Keratinocyte (primary cell): ENCODE data around the gene DUSP22. TPM values are rescaled to one million over a fixed set of nuclear protein-coding genes. Genes with fewer than 3 reads are reported as not detected.
"Not testable (repeated sequence)": the region's sequence is repeated elsewhere in the genome, so short reads cannot be mapped to it uniquely, and the experiment has no call there.

Source experiments
- DNase-seq: peaks from one replicate; pipeline ENCODE4 v3.0.0-alpha.2; 2011; ENCODE audit warnings: low read depth, missing footprints, low spot score
- FAIRE-seq: peaks from 2 replicates; lab custom pipeline; 2011; peaks lifted over from hg19 to GRCh38; lab: Jason Lieb, UNC
- H2AFZ ChIP-seq: 2 replicates; pipeline ENCODE4 v1.6.0; 2012; ENCODE audit warnings: low read length, control low read depth, inconsistent platforms; ENCODE audit not compliant: control insufficient read depth
- H3K27ac ChIP-seq: 2 replicates; pipeline ENCODE4 v1.5.1; 2011; ENCODE audit warnings: low read length; ENCODE audit not compliant: control insufficient read depth, insufficient read depth
- H3K27me3 ChIP-seq: 3 replicates; pipeline ENCODE4 v1.6.0; 2011; ENCODE audit warnings: low read length; ENCODE audit not compliant: control insufficient read depth, insufficient read depth; ENCODE audit errors: extremely low read depth
- H3K36me3 ChIP-seq, 2 experiments: 2 replicates in 1 of 2; 3 replicates in 1 of 2; pipeline ENCODE4 v1.5.1; 2011; ENCODE audit warnings: low read length in 2 of 2, mild to moderate bottlenecking in 1 of 2; ENCODE audit not compliant: control insufficient read depth in 2 of 2, insufficient read depth in 2 of 2; ENCODE audit errors: extremely low read depth in 1 of 2
- H3K4me1 ChIP-seq: 3 replicates; pipeline ENCODE4 v1.5.1; 2011; ENCODE audit warnings: low read length; ENCODE audit not compliant: control insufficient read depth, insufficient read depth; ENCODE audit errors: extremely low read depth
- H3K4me2 ChIP-seq: 3 replicates; pipeline ENCODE4 v1.6.0; 2011; ENCODE audit warnings: low read depth, low read length; ENCODE audit not compliant: control insufficient read depth, insufficient read depth; ENCODE audit errors: extremely low read depth
- H3K4me3 ChIP-seq, 3 experiments: fragments of 200-600 bp in 1 of 3; sonication (generic) in 1 of 3; 2 replicates in 2 of 3; 3 replicates in 1 of 3; pipeline ENCODE4 v1.5.1; 2011 to 2016; ENCODE audit warnings: low read length in 3 of 3, mild to moderate bottlenecking in 3 of 3, control low read depth in 2 of 3, inconsistent platforms in 1 of 3, low read depth in 1 of 3, mixed read lengths in 1 of 3, mixed run types in 1 of 3, moderate library complexity in 1 of 3; ENCODE audit not compliant: control insufficient read depth in 2 of 3, insufficient read depth in 2 of 3; ENCODE audit errors: extremely low read depth in 1 of 3
- H3K79me2 ChIP-seq: 2 replicates; pipeline ENCODE4 v1.6.0; 2012; ENCODE audit warnings: low read length; ENCODE audit not compliant: control insufficient read depth, insufficient read depth
- H3K9ac ChIP-seq: 3 replicates; pipeline ENCODE4 v1.6.0; 2011; ENCODE audit warnings: low read length; ENCODE audit not compliant: control insufficient read depth, insufficient read depth; ENCODE audit errors: extremely low read depth
- H3K9me1 ChIP-seq: 3 replicates; pipeline ENCODE4 v1.6.0; 2011; ENCODE audit warnings: low read length; ENCODE audit not compliant: control insufficient read depth, insufficient read depth; ENCODE audit errors: extremely low read depth
- H3K9me3 ChIP-seq: 2 replicates; pipeline ENCODE4 v1.5.1; 2012; ENCODE audit warnings: low read depth, low read length; ENCODE audit not compliant: control insufficient read depth
- H4K20me1 ChIP-seq: 3 replicates; pipeline ENCODE4 v1.6.0; 2011; ENCODE audit warnings: low read length; ENCODE audit not compliant: control insufficient read depth, insufficient read depth; ENCODE audit errors: extremely low read depth
- CTCF ChIP-seq, 3 experiments: IDR thresholded peaks in 1 of 3; conservative IDR thresholded peaks in 1 of 3; optimal IDR thresholded peaks in 1 of 3; 2 replicates in 2 of 3; 3 replicates in 1 of 3; pipeline versions ENCODE3 to v1.5.1; 2011; ENCODE audit warnings: low read length in 3 of 3, mild to moderate bottlenecking in 3 of 3, moderate library complexity in 2 of 3, control low read depth in 1 of 3, inconsistent platforms in 1 of 3; ENCODE audit not compliant: insufficient read depth in 2 of 3; ENCODE audit errors: extremely low read depth in 1 of 3
- EZH2 ChIP-seq: IDR thresholded peaks from one replicate; pipeline ENCODE4 v1.6.1; 2012; ENCODE audit warnings: inconsistent platforms, mild to moderate bottlenecking, low read length, moderate library complexity
- dilution Hi-C: fragments of 300-500 bp; cut with MboI; formaldehyde crosslinking; loops from one replicate; pipeline ENCODE4 v1.7.0; 2020; ENCODE audit warnings: low sequenced_read_pairs; ENCODE audit not compliant: extremely low pct_ligation_motif_present
- polyA plus RNA-seq, 5 experiments: library from polyadenylated mRNA; depleted of rRNA in 3 of 5; stranded (reverse) in 3 of 5; stranded (forward) in 1 of 5; unstranded in 1 of 5; fragments of >200 nt; gene quantifications; 1 replicate in 1 of 5; 2 replicates in 3 of 5; 3 replicates in 1 of 5; pipeline versions ENCODE4 v1.2.1 to v1.2.3, GENCODE V29; 2011 to 2012; ENCODE audit warnings: missing spikeins in 2 of 5, low read depth in 1 of 5, low replicate concordance in 1 of 5

The DUSP22 gene
- polyA plus RNA-seq, 1 donor (not counting 4 experiments of a cell fraction or from before 2014, with no cell fraction given) = 17.3 TPM

DNA sequence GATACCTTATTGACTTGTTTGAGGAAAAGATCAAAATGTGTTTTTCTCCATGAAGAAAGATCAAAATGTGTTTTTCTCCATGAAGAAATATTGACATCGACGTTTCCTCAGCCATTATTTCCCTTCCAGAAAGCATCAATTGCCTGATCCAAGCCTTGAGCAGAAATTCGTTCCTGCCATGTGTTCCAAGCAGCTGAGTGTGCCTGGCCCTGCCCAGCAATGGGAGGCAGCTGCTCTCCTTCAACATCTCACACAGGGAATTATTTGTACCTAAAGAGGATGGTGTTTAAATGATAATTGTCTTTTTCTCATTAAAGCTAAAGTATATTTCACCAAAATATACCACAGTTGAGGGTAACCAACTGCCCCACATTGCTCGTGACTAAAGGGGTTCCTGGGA, 7.8 kb upstream of the DUSP22 start:
- H3K27me3 ChIP-seq = no peaks in the 10 kb centered on the region
- TF ChIP-seq CTCF (optimal IDR thresholded peaks at IDR 0.05 in 1 of 3, IDR thresholded peaks at IDR 0.05 in 1 of 3, conservative IDR thresholded peaks at IDR 0.05 in 1 of 3; ENCODE audit: extremely low read depth in 1 of 3, insufficient read depth in 2 of 3, low read length in 3 of 3) (no peak), EZH2 (no peak)

GRCh38 chr6:285030-285771, 7.1 kb upstream of the DUSP22 start:
- Histone ChIP-seq H2AFZ (no peak overlapping the region), H3K79me2 (no peaks in the 10 kb centered on the region), H3K27ac (no peak overlapping the region), H3K27me3 (no peaks in the 10 kb centered on the region), H3K4me3 (no peak overlapping the region), H3K9me3 (peaks cover 1% of the 10 kb centered on the region), H4K20me1 (no peaks in the 10 kb centered on the region), H3K4me1 (no peaks in the 10 kb centered on the region), H3K4me2 (no peak overlapping the region), H3K36me3 (no peaks in the 10 kb centered on the region), H3K9me1 (no peaks in the 10 kb centered on the region), H3K9ac (no peak overlapping the region)
- DNase-seq (no peak), FAIRE-seq (no peak)
- dilution Hi-C loops = no loop called here
- TF ChIP-seq EZH2 (no peak), CTCF (optimal IDR thresholded peaks at IDR 0.05 in 1 of 3, IDR thresholded peaks at IDR 0.05 in 1 of 3, conservative IDR thresholded peaks at IDR 0.05 in 1 of 3; ENCODE audit: extremely low read depth in 1 of 3, insufficient read depth in 2 of 3, low read length in 3 of 3) (no peak)

More for the DNA sequence above, 7.8 kb upstream of the DUSP22 start:
- Histone ChIP-seq H3K9me3 (peaks cover 1% of the 10 kb centered on the region), H3K79me2 (no peaks in the 10 kb centered on the region), H3K9ac (no peak overlapping the region), H3K4me2 (no peak overlapping the region), H3K27ac (no peak overlapping the region), H3K9me1 (no peaks in the 10 kb centered on the region), H3K36me3 (no peaks in the 10 kb centered on the region), H4K20me1 (no peaks in the 10 kb centered on the region), H2AFZ (no peak overlapping the region), H3K4me1 (no peaks in the 10 kb centered on the region), H3K4me3 (no peak overlapping the region)
- DNase-seq (no peak), FAIRE-seq (no peak)
- dilution Hi-C loops = no loop called here

- H3K27ac ChIP-seq, H3K79me2 ChIP-seq, H3K9ac ChIP-seq, DNase-seq, FAIRE-seq, dilution Hi-C loops, H3K9me3 ChIP-seq, H2AFZ ChIP-seq, H3K9me1 ChIP-seq, H3K36me3 ChIP-seq, H4K20me1 ChIP-seq, H3K27me3 ChIP-seq, H3K4me1 ChIP-seq, H3K4me3 ChIP-seq, H3K4me2 ChIP-seq: not testable (repeated sequence)
Observed at GRCh38 chr6:285902-286301, 6.4 kb upstream of the DUSP22 start.
